Suprapubic skin (tissue), 4 donors: ENCODE data around the gene NCSTN.

ENCODE experiments used
- EP300 ChIP-seq: sonication (generic); formaldehyde crosslinking; IDR thresholded peaks from one replicate; pipeline ENCODE4 v1.6.1; 2017; ENCODE audit warnings: antibody characterized with exemption
- POLR2A ChIP-seq, 2 donors: fragments of 450-650 bp; IDR thresholded peaks; one replicate each; pipeline ENCODE4 v1.6.1; 2017; ENCODE audit warnings: antibody characterized with exemption in 2 of 2, mild to moderate bottlenecking in 2 of 2, moderate library complexity in 2 of 2
- POLR2AphosphoS5 ChIP-seq, 3 donors: sonication (generic); formaldehyde crosslinking; IDR thresholded peaks; one replicate each; pipeline ENCODE4 v1.6.1; 2017; ENCODE audit warnings: antibody characterized with exemption in 3 of 3
- TF ChIP-seq, protein P1 (sequence below), 2 donors: fragments of 200-600 bp in 1 of 2; fragments of 450-650 bp in 1 of 2; sonication (generic) in 1 of 2; IDR thresholded peaks; one replicate each; pipeline ENCODE4 v1.5.1; 2016 to 2019; ENCODE audit warnings: antibody characterized with exemption in 2 of 2, mild to moderate bottlenecking in 1 of 2, moderate library complexity in 1 of 2

DNA sequence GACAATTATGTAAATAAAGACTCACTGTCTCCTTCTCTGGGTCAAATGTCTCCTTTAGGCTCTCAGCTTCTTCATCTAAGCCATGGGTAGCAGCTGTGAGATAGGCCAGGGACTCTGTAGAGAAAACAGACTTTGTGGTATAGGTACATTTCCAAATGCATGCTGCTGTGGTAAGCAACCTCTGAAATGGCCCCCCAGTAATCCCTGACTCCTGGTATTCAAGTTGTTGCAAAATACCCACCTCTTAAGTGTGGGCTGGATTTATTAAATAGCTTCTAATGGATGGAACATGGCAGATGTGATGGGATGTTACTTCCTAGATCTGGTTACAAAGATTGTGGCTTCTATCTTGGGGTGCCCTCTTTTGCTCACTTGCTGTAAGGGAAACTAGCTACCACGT lies 47.1 kb upstream of the NCSTN start:
- TF ChIP-seq POLR2AphosphoS5 (IDR thresholded peaks at IDR 0.05) (no peak), EP300 (no peak), POLR2A (IDR thresholded peaks at IDR 0.05) (no peak)
- TF ChIP-seq, protein P1, sequence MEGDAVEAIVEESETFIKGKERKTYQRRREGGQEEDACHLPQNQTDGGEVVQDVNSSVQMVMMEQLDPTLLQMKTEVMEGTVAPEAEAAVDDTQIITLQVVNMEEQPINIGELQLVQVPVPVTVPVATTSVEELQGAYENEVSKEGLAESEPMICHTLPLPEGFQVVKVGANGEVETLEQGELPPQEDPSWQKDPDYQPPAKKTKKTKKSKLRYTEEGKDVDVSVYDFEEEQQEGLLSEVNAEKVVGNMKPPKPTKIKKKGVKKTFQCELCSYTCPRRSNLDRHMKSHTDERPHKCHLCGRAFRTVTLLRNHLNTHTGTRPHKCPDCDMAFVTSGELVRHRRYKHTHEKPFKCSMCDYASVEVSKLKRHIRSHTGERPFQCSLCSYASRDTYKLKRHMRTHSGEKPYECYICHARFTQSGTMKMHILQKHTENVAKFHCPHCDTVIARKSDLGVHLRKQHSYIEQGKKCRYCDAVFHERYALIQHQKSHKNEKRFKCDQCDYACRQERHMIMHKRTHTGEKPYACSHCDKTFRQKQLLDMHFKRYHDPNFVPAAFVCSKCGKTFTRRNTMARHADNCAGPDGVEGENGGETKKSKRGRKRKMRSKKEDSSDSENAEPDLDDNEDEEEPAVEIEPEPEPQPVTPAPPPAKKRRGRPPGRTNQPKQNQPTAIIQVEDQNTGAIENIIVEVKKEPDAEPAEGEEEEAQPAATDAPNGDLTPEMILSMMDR (IDR thresholded peaks at IDR 0.05) = no peak
